HCT116 (cell line): Measurements from ENCODE around the gene TMOD3. TPM values are rescaled to one million over a fixed set of nuclear protein-coding genes. Genes with fewer than 3 reads are reported as not detected.

Experiments
- ATAC-seq: fragments of 200-7000 bp; cut with Tn5 transposase; 2 replicates; pipeline ENCODE4 v1.9.1; 2020; ENCODE audit warnings: mild to moderate bottlenecking, moderate library complexity
- BruUV-seq: library from RNA; stranded (reverse); fragments of 400-500 nt; replicated peaks from 2 replicates; lab custom pipeline; 2021; lab: Mats Ljungman, UMichigan
- CTCF ChIA-PET: fragments of 300-600 bp; sonication (Branson Sonifier 250); formaldehyde crosslinking; loops from one replicate; lab custom pipeline; 2021; ENCODE audit warnings: antibody characterized with exemption; lab: Charles Lee
- POLR2A ChIA-PET: fragments of 300-600, 350-600 bp; sonication (Branson Sonifier 250); formaldehyde crosslinking; loops from one replicate; lab custom pipeline; 2021; ENCODE audit warnings: antibody characterized with exemption; lab: Charles Lee
- RAD21 ChIA-PET, 2 experiments: fragments of 300-600 bp; sonication (Branson Sonifier 250); formaldehyde crosslinking; loops; one replicate each; lab custom pipeline; 2023; ENCODE audit warnings: low total read pairs in 2 of 2; ENCODE audit not compliant: uncharacterized antibody in 2 of 2, unreplicated experiment in 2 of 2, low non-redundant PET in 1 of 2; lab: Charles Lee
- DNase-seq: peaks from one replicate; pipeline ENCODE4 v3.0.0-alpha.2; 2010; ENCODE audit warnings: low read depth, low spot score
- H2AFZ ChIP-seq: fragments of 200-600 bp; shearing (Covaris generic), sonication (generic); 2 replicates; pipeline ENCODE4 v1.6.1; 2017; ENCODE audit warnings: low read depth, mixed run types, mixed read lengths, antibody characterized with exemption, low read length; ENCODE audit not compliant: poor library complexity, severe bottlenecking
- H3K27ac ChIP-seq: 2 replicates; pipeline ENCODE4 v1.5.1; 2012; ENCODE audit warnings: low read depth, low read length
- H3K27me3 ChIP-seq: fragments of 200-600 bp; sonication (generic); 2 replicates; pipeline ENCODE4 v1.6.1; 2016; ENCODE audit warnings: mixed run types, low read length, mixed read lengths; ENCODE audit not compliant: insufficient read depth
- H3K36me3 ChIP-seq, 2 experiments: fragments of 200-500 bp in 1 of 2; fragments of 200-600 bp in 1 of 2; sonication (Bioruptor generic) in 1 of 2; sonication (generic) in 1 of 2; 2 replicates each; pipeline versions ENCODE4 v1.5.1 to v1.6.1; 2014 to 2016; ENCODE audit warnings: low read length in 2 of 2, inconsistent platforms in 1 of 2, mixed read lengths in 1 of 2, mixed run types in 1 of 2; ENCODE audit not compliant: insufficient read depth in 2 of 2, control insufficient read depth in 1 of 2
- H3K4me1 ChIP-seq, 2 experiments: fragments of 200-600 bp in 1 of 2; sonication (generic) in 1 of 2; 2 replicates each; pipeline versions ENCODE4 v1.5.1 to v1.6.1; 2012 to 2017; ENCODE audit warnings: low read length in 2 of 2, inconsistent platforms in 1 of 2, mild to moderate bottlenecking in 1 of 2, mixed read lengths in 1 of 2, mixed run types in 1 of 2, moderate library complexity in 1 of 2; ENCODE audit not compliant: insufficient read depth in 2 of 2, control insufficient read depth in 1 of 2
- H3K4me2 ChIP-seq: fragments of 200-600 bp; sonication (generic); 2 replicates; pipeline ENCODE4 v1.6.1; 2017; ENCODE audit warnings: mixed run types, low read length, mixed read lengths
- H3K4me3 ChIP-seq, 2 experiments: fragments of 200-600 bp in 1 of 2; sonication (generic) in 1 of 2; replicated peaks in 1 of 2; 2 replicates each; pipeline ENCODE4 v1.5.1; 2011 to 2016; ENCODE audit warnings: low read length in 2 of 2, control low read depth in 1 of 2, low read depth in 1 of 2, mild to moderate bottlenecking in 1 of 2, mixed read lengths in 1 of 2, mixed run types in 1 of 2
- H3K79me2 ChIP-seq: fragments of 200-600 bp; sonication (generic); 2 replicates; pipeline ENCODE4 v1.6.1; 2017; ENCODE audit warnings: mild to moderate bottlenecking, mixed run types, low read length, moderate library complexity, mixed read lengths; ENCODE audit not compliant: insufficient read depth
- H3K9ac ChIP-seq: fragments of 200-600 bp; sonication (generic); 2 replicates; pipeline ENCODE4 v1.6.1; 2016; ENCODE audit warnings: low read length, mixed read lengths
- H3K9me2 ChIP-seq: fragments of 200-600 bp; sonication (generic), shearing (Covaris generic); 2 replicates; pipeline ENCODE4 v1.6.1; 2017; ENCODE audit warnings: mixed run types, mild to moderate bottlenecking, moderate library complexity; ENCODE audit not compliant: insufficient read depth
- H3K9me3 ChIP-seq, 2 experiments: fragments of 200-500 bp in 1 of 2; fragments of 200-600 bp in 1 of 2; sonication (Bioruptor generic) in 1 of 2; sonication (generic) in 1 of 2; 2 replicates each; pipeline ENCODE4 v1.6.1; 2014 to 2017; ENCODE audit warnings: low read length in 2 of 2, mixed read lengths in 2 of 2, inconsistent platforms in 1 of 2, low read depth in 1 of 2, mild to moderate bottlenecking in 1 of 2, mixed run types in 1 of 2, moderate library complexity in 1 of 2; ENCODE audit not compliant: control insufficient read depth in 1 of 2, insufficient read depth in 1 of 2
- H4K20me1 ChIP-seq: fragments of 200-600 bp; sonication (generic), shearing (Covaris generic); 2 replicates; pipeline ENCODE4 v1.6.1; 2017; ENCODE audit warnings: mixed run types, mild to moderate bottlenecking, moderate library complexity; ENCODE audit not compliant: insufficient read depth
- ATF3 ChIP-seq: IDR thresholded peaks from 2 replicates; pipeline ENCODE4 v1.6.1; 2012
- CBX3 ChIP-seq: IDR thresholded peaks from 2 replicates; pipeline ENCODE4 v1.6.1; 2012; ENCODE audit warnings: low read depth
- CTCF ChIP-seq, 3 experiments: fragments of 200-600 bp in 1 of 3; sonication (generic) in 1 of 3; IDR thresholded peaks in 2 of 3; conservative IDR thresholded peaks in 1 of 3; 2 replicates each; pipeline ENCODE4 v1.5.1; 2012 to 2017; ENCODE audit warnings: low read depth in 2 of 3, low read length in 2 of 3, antibody characterized with exemption in 1 of 3, borderline replicate concordance in 1 of 3, control low read depth in 1 of 3, mild to moderate bottlenecking in 1 of 3, mixed read lengths in 1 of 3, mixed run types in 1 of 3, moderate library complexity in 1 of 3; ENCODE audit not compliant: insufficient read depth in 1 of 3
- EGR1 ChIP-seq: IDR thresholded peaks from 2 replicates; pipeline ENCODE4 v1.6.1; 2012; ENCODE audit warnings: low read depth
- ELF1 ChIP-seq: IDR thresholded peaks from 2 replicates; pipeline ENCODE4 v1.6.1; 2012; ENCODE audit warnings: low read depth, borderline replicate concordance
- JUND ChIP-seq: IDR thresholded peaks from 2 replicates; pipeline ENCODE4 v1.6.1; 2012
- MAX ChIP-seq: IDR thresholded peaks from 2 replicates; pipeline ENCODE4 v1.6.1; 2012
- POLR2AphosphoS5 ChIP-seq: IDR thresholded peaks from 2 replicates; pipeline ENCODE4 v1.6.1; 2011; ENCODE audit warnings: mild to moderate bottlenecking, low read depth, low read length, moderate library complexity
- SP1 ChIP-seq: IDR thresholded peaks from 2 replicates; pipeline ENCODE4 v1.6.1; 2012; ENCODE audit warnings: low read depth
- SRF ChIP-seq: IDR thresholded peaks from 2 replicates; pipeline ENCODE4 v1.6.1; 2012; ENCODE audit warnings: low read depth
- TCF7L2 ChIP-seq: IDR thresholded peaks from 2 replicates; pipeline ENCODE4 v1.7.0; 2011; ENCODE audit warnings: borderline replicate concordance, inconsistent platforms; ENCODE audit not compliant: insufficient read depth, insufficient read length; ENCODE audit errors: extremely low read depth
- YY1 ChIP-seq: IDR thresholded peaks from 2 replicates; pipeline ENCODE4 v1.6.1; 2011; ENCODE audit warnings: low read length, low read depth, moderate library complexity, mild to moderate bottlenecking; ENCODE audit not compliant: insufficient replicate concordance; ENCODE audit errors: extremely low read depth
- ZBTB33 ChIP-seq: IDR thresholded peaks from 2 replicates; pipeline ENCODE4 v1.6.1; 2011; ENCODE audit warnings: mild to moderate bottlenecking, low read length, moderate library complexity; ENCODE audit not compliant: insufficient replicate concordance; ENCODE audit errors: extremely low read depth
- ZFX ChIP-seq: fragments of 450-650 bp; IDR thresholded peaks from 2 replicates; pipeline ENCODE4 v1.6.1; 2017
- intact Hi-C: fragments of 100-400 bp; cut with micrococcal nuclease; formaldehyde crosslinking; loops from 2 replicates; pipeline ENCODE4 v1.10.0; 2022
- total RNA-seq: library from RNA; stranded (reverse); gene quantifications from one replicate; pipeline ENCODE4 v1.2.1, GENCODE V29; 2021; ENCODE audit not compliant: unreplicated experiment

TMOD3 gene
- total RNA-seq, 1 experiment from 2014 or later, result 78.8 TPM

- Histone ChIP-seq H3K9me2 (no peaks in the 10 kb centered on the region), H3K27me3 (no peaks in the 10 kb centered on the region), H2AFZ (no peak overlapping the region), H3K36me3 (no peaks in the 10 kb centered on the region), H3K9ac (no peak overlapping the region), H3K4me2 (0 out of 2 replicates have a peak overlapping the region, but pooled peaks have one; percentile 1), H3K79me2 (peaks cover 99% of the 10 kb centered on the region), H3K9me3 (no peaks in the 10 kb centered on the region), H3K4me1 (peaks cover 56 to 60% of the 10 kb centered on the region in 2 experiments), H3K4me3 (no peak overlapping the region), H3K27ac (peak overlapping the region; percentile 3; the same call in 1 of the 2 replicates), H4K20me1 (no peaks in the 10 kb centered on the region)
- intact Hi-C loops, result no loop called here
- ChIA-PET RAD21 (no interaction called here), CTCF (no interaction called here), POLR2A (interaction anchor here (1.1 kb wide), 1 partner anchor 9 kb away, joined by 6 read pairs; the partner anchor contains the start of gene TMOD3)
- DNase-seq (no peak), ATAC-seq (0 out of 2 replicates have a peak, but pooled peaks have one; percentile 23)
- no peak for TF ChIP-seq EGR1
- no peak for TF ChIP-seq ZFX
- no peak for TF ChIP-seq JUND
- no peak for TF ChIP-seq SRF
- TF ChIP-seq ATF3, result no peak
- no peak for TF ChIP-seq ELF1
- no peak for TF ChIP-seq CBX3
- TF ChIP-seq YY1, result no peak
- no peak for TF ChIP-seq SP1
- no peak for TF ChIP-seq POLR2AphosphoS5
- no peak for TF ChIP-seq TCF7L2
- no peak for TF ChIP-seq MAX
- no TSS peak for BruUV-seq
These were observed 8.4 kb downstream of the TMOD3 start for GRCh38 chr15:51837792-51838251.

GRCh38 chr15:51838270-51838669, 8.8 kb downstream of the TMOD3 start:
- TF ChIP-seq CTCF (IDR thresholded peaks at IDR 0.05 in 2 of 3, conservative IDR thresholded peaks at IDR 0.05 in 1 of 3; ENCODE audit: borderline replicate concordance in 1 of 3, insufficient read depth in 1 of 3, low read depth in 2 of 3, low read length in 2 of 3) (no peak), ZBTB33 (no peak)
- CTCF ChIA-PET, result interaction anchor here (1.1 kb wide), 1 partner anchor 50 kb away, joined by 4 read pairs; no protein-coding TSS in a partner anchor
- intact Hi-C loops, result no loop called here
- POLR2A ChIA-PET, result interaction anchor here (1.1 kb wide), 1 partner anchor 9 kb away, joined by 6 read pairs; the partner anchor contains the start of gene TMOD3
- no peak for DNase-seq
- no peaks in the 10 kb centered on the region for H4K20me1 ChIP-seq
- no peak overlapping the region for H3K9ac ChIP-seq
- no peaks in the 10 kb centered on the region for H3K36me3 ChIP-seq
- no peak overlapping the region for H3K4me2 ChIP-seq
- H3K9me3 ChIP-seq, result no peaks in the 10 kb centered on the region
- H3K27ac ChIP-seq, result peak overlapping the region; percentile 3; the same call in 1 of the 2 replicates
- H2AFZ ChIP-seq, result no peak overlapping the region
- peaks cover 99% of the 10 kb centered on the region for H3K79me2 ChIP-seq
- H3K4me1 ChIP-seq, result peaks cover 60 to 64% of the 10 kb centered on the region in 2 experiments
- H3K27me3 ChIP-seq, result no peaks in the 10 kb centered on the region
- no peak overlapping the region for H3K4me3 ChIP-seq
- RAD21 ChIA-PET, result no interaction called here
- no peak for ATAC-seq
- no TSS peak for BruUV-seq
- H3K9me2 ChIP-seq, result no peaks in the 10 kb centered on the region
